ENCODE data around the gene DUSP28. TPM values are rescaled to one million over a fixed set of nuclear protein-coding genes. Genes with fewer than 3 reads are reported as not detected.

Gene DUSP28
- total RNA-seq, 1 donor from 2014 or later, result 1.5 TPM

DNA sequence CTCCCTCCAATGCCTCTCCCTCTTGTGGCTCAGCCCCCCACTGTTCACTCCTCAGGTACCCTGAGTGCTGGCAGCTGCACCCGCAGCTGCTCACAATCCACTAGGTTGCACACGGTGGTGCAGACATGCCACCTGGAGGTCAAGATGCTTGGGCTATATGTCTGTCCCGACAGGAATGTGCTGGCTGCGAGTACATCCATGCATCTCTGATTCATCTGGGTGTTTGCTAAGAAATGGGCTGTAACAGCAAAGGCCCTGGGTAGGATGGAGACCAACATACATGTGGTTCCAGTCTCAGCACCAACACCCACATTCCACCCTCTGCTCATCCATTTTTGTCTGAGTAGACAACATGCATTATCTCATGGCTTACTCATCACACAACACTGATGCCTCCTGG lies 33.6 kb upstream of the DUSP28 start:
- H3K27me3 Mint-ChIP-seq (ENCODE audit: unreplicated experiment), result peaks cover 23% of the 10 kb centered on the region
- TF ChIP-seq, protein P1, sequence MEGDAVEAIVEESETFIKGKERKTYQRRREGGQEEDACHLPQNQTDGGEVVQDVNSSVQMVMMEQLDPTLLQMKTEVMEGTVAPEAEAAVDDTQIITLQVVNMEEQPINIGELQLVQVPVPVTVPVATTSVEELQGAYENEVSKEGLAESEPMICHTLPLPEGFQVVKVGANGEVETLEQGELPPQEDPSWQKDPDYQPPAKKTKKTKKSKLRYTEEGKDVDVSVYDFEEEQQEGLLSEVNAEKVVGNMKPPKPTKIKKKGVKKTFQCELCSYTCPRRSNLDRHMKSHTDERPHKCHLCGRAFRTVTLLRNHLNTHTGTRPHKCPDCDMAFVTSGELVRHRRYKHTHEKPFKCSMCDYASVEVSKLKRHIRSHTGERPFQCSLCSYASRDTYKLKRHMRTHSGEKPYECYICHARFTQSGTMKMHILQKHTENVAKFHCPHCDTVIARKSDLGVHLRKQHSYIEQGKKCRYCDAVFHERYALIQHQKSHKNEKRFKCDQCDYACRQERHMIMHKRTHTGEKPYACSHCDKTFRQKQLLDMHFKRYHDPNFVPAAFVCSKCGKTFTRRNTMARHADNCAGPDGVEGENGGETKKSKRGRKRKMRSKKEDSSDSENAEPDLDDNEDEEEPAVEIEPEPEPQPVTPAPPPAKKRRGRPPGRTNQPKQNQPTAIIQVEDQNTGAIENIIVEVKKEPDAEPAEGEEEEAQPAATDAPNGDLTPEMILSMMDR (IDR thresholded peaks at IDR 0.05; ENCODE audit: unreplicated experiment), result no peak
- no peak for DNase-seq (ENCODE audit: low spot score)
- H3K36me3 Mint-ChIP-seq (ENCODE audit: low read depth, unreplicated experiment), result peaks cover 48% of the 10 kb centered on the region
- H3K4me1 Mint-ChIP-seq (ENCODE audit: unreplicated experiment), result no peaks in the 10 kb centered on the region
- H3K9me3 Mint-ChIP-seq (ENCODE audit: unreplicated experiment), result peaks cover 36% of the 10 kb centered on the region
- peak overlapping the region; percentile 51 for H3K4me3 Mint-ChIP-seq (ENCODE audit: unreplicated experiment)
- no peak overlapping the region for H3K27ac Mint-ChIP-seq (ENCODE audit: unreplicated experiment)

DNA sequence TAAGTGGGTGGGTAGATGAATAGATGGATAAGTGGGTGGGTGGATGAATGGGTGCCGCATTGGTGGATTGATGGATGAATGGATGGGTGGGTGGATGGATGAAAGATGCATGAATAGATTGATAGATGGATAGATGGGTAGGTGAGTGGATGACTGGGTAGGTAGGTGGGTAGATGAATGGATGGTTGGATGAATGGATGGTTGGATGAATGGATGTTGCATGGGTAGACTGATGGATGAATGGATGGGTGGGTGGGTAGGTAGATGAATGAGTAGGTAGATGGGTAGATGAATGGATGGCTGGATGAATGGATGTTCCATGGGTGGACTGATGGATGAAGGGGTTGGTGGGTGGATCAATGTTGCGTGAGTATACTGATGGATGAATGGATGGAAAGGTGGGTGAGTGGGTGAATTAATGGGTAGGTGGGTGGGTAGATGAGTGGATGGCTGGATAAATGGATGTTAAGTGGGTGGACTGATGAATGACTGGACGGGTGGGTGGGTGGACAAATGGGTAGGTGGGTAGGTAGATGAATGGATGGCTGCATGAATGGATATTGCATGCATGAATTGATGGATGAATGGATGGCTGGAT lies 32.9 kb upstream of the DUSP28 start:
- TF ChIP-seq, protein P1 (IDR thresholded peaks at IDR 0.05; ENCODE audit: unreplicated experiment), result no peak
- peaks cover 21% of the 10 kb centered on the region for H3K27me3 Mint-ChIP-seq (ENCODE audit: unreplicated experiment)
- H3K9me3 Mint-ChIP-seq (ENCODE audit: unreplicated experiment), result peaks cover 39% of the 10 kb centered on the region
- peaks cover 45% of the 10 kb centered on the region for H3K36me3 Mint-ChIP-seq (ENCODE audit: low read depth, unreplicated experiment)
- DNase-seq (ENCODE audit: low spot score), result no peak
- H3K4me3 Mint-ChIP-seq (ENCODE audit: unreplicated experiment), result peak overlapping the region; percentile 22
- no peaks in the 10 kb centered on the region for H3K4me1 Mint-ChIP-seq (ENCODE audit: unreplicated experiment)
- peak overlapping the region; percentile 12 for H3K27ac Mint-ChIP-seq (ENCODE audit: unreplicated experiment)

DNA sequence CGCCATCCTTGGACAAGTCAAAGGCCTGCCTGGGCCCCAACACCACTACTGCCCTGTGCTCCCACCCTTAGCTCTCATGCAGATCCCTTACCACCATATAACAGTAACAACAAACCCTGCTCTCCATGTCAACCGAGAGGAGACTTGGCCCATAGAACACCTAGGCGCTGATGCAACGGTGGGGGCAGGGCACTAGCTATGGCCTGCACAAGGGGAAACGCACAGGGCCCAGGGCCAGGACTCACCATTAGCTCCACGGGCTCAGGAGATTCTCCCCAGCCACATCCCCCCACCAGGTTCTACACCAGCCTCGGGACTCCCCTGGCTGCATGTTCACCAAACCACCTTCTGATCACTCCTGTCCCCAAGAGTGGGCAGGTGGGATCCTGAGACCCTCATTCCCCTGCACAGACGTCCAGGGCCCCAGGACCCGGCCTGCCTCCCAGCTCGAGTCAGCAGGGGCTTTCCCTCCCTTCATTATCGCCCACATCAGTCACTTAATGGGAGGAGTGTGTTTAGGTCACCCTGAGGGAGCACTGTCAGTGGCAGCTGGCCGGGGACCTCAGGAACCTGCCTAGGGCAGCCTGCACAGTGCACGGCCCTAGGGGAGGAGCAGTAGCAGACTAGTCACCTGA lies 31.6 kb upstream of the DUSP28 start:
- DNase-seq (ENCODE audit: low spot score), result no peak
- Mint-ChIP-seq H3K9me3 (ENCODE audit: unreplicated experiment) (peaks cover 39% of the 10 kb centered on the region), H3K4me3 (ENCODE audit: unreplicated experiment) (no peak overlapping the region), H3K27me3 (ENCODE audit: unreplicated experiment) (peaks cover 21% of the 10 kb centered on the region), H3K4me1 (ENCODE audit: unreplicated experiment) (no peaks in the 10 kb centered on the region), H3K27ac (ENCODE audit: unreplicated experiment) (no peak overlapping the region), H3K36me3 (ENCODE audit: low read depth, unreplicated experiment) (peaks cover 35% of the 10 kb centered on the region)
- TF ChIP-seq, protein P1 (IDR thresholded peaks at IDR 0.05; ENCODE audit: unreplicated experiment), result no peak

DNA sequence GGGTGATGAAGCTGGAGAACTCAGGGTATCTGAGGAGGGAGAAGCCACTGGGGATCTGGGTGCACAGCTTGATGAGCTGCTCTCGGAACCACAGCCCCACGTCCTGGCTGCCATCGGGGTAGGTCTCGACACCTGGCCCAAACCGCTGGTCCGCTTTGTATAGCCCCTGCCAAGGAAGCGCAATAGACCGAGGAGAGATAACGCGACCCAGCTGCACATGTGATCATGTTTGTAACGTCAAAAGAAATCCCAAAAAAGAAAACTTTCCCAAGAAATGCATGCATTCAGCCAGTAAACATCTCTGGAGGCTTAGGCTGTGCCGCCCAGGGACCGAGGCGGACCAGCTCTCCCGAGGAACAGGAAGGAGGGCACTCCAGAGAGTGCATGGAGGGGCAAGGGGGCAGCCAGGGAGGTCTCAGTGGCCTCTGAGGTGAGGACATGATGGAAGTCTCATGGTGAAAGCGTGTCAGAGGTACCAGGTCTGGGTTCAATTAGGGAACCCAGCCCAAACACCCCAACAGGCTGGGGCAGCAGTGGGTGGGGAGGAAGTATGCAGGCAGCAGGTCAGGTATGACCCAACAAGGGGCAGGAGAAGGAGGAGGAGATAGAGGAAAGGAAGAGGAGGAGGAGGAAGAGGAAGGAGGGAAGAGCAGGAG lies 30.7 kb upstream of the DUSP28 start:
- no peak for DNase-seq (ENCODE audit: low spot score)

More for the DNA sequence above, 30.7 kb upstream of the DUSP28 start:
- Mint-ChIP-seq H3K36me3 (ENCODE audit: low read depth, unreplicated experiment) (peaks cover 29% of the 10 kb centered on the region), H3K27ac (ENCODE audit: unreplicated experiment) (no peak overlapping the region), H3K27me3 (ENCODE audit: unreplicated experiment) (peaks cover 19% of the 10 kb centered on the region), H3K4me3 (ENCODE audit: unreplicated experiment) (no peak overlapping the region), H3K4me1 (ENCODE audit: unreplicated experiment) (no peaks in the 10 kb centered on the region), H3K9me3 (ENCODE audit: unreplicated experiment) (peaks cover 33% of the 10 kb centered on the region)
- TF ChIP-seq, protein P1 (IDR thresholded peaks at IDR 0.05; ENCODE audit: unreplicated experiment), result no peak
